ENCODE data around the gene RNASE1. TPM values are rescaled to one million over a fixed set of nuclear protein-coding genes. Genes with fewer than 3 reads are reported as not detected.

Gene RNASE1
- total RNA-seq, 1 donor from 2014 or later, result 641 TPM

DNA sequence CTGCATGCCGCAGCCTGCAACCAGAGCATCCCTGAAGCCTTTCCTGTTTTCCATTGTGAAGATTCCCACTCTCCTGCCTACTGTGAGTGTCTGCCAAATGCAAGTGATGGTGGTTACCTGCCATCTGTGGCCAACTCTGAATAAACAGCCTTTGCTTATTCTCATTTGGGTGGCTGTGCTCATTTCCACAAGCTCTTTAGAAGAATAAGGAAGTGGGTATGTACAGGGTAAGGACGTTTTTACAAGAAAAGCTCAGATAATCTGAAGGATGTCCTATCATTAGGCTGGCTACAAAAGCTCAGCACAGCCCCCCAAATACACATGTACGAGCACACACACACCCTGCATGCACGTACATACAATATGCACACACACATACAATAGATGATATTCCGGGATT, 7.3 kb upstream of the RNASE1 start:
- DNase-seq (ENCODE audit: low spot score), result no peak

DNA sequence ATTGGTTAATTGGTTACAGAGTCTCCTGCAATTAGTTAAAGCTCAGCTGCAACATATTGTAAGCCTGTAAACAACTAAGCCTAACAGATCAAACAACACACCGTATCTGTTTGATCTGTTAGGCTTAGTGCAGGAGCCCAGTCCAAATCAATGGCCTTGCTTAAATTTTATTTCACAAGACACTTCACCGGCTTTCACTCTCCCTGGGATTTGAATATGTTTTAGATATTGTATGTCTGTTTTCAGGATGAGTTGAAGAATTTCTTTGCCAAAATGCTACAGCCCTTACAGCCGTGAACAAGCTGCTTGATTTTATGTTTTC, 5.5 kb upstream of the RNASE1 start:
- DNase-seq (ENCODE audit: low spot score), result no peak

DNA sequence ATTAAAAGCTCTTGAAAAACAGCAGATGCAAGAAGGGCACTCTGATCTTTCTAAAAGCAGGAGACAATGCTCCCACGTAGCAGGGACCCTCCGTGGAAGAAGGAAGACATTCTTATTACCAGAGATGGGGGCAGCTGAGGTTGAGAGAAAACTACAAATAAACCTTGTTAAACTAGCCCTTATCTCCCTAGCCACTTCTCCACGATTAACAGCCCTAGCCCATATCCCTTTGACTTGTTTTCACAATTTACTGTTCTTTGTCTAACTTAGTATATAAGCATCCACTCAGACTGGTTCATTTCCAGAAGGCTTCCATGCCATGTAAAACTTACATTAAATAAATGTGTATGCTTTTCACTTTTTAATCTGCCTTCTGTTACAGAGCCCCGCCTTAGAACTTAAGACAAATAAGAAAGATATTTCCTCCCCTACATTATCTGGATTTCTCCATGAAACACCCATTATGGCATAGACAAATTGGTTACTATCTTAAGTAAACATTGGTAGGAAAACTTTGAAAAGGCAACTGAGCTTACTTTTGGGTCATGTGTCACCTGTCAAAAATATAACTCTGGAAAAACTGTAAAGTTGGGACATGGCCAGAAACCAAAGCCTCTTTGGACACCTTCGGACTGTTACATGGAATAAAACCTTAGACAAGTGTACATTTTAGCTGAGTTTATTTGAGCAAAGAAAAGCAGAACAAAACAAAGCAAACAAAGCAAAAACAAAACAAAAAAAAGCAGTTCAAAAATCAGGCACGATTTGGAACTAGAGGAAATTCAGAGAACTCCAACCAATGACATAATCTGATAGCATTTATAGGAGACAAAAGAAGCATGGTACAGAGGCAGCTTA, 4.9 kb upstream of the RNASE1 start:
- no peak for DNase-seq (ENCODE audit: low spot score)

DNA sequence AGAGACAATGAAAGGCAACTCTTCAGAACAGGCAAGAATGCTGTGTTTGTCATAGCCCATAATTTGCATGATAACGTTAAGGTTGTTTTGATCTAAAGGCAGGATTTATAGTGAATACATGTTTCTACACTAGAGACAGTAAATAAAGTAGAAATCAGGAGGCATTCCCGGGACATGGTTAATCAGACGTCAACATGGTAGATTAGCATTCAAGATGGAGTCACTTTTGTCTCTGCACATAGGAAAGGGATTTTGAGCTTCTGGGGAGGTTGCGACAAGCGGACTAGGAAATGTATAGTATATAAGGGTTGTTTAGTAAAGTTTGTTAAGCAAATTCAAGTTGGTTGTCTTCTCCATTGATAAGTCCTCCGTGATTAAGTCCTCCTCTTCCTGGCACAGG, 2.8 kb upstream of the RNASE1 start:
- no peak for DNase-seq (ENCODE audit: low spot score)

DNA sequence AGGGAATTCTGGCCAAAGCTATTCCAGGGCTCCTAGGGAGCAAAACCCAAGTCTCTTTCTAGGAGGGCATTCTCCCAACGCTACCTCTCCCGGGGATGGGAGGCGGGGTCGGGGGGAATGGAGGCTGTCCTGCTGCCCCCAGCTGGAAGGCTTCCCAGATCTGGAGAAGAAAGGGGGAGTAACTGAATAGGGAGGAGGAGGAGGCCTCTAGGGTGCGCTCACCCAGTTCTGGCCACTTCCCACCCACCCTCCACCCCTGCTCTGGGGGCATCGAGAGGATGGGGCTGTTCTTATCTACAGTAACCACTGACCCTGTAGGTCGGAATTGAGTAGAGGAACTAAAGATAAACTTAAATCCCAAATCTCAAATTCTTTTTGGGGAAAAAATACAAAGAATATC, 579 bp upstream of the RNASE1 start:
- no peak for DNase-seq (ENCODE audit: low spot score)

DNA sequence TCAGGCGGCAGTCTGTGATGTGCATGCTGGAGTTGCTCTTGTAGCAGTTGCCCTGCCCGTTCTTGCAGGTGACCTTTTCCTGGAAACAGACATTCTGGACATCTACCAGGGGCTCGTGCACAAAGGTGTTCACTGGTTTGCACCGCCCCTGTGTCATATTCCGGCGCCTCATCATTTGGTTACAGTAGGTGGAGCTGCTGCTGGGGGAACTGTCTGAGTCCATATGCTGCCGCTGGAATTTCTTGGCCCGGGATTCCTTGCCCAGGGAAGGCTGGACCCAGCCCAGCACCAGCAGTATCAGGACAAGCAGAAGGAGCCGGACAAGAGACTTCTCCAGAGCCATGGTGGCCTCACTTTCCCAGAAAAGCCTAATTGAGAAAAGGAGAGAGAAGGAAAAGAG, 918 bp downstream of the RNASE1 start:
- DNase-seq (ENCODE audit: low spot score), result no peak

DNA sequence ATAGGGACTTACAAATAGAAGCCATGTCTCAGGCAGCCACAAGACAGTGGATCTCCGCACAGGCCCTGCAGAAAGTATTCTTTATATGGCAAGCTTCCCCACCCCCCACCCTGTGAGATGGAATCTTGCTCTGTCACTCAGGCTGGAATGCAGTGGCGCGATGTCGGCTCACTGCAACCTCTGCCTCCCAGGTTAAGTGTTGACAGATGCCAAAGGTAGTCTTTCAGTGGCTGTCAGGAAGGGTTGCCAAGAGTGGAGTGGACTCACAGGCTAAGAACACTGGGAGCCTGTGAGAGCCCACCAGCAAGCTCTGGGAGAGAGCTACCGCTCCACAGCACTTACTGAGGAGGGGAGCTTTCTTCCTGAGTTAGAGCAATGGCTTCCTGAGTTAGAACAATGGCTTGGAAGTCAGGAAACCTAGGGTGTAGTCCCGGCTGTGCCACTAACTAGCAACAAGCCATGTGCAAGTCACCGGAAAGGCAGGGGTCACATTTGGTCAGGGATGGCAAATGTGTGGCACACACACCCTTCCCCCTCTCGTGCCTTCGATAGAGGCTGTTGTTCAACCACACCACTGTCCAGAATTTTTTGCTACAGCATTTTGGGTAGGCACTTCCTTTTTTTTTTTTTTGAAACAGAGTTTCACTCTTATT, 2.6 kb downstream of the RNASE1 start:
- no peak for DNase-seq (ENCODE audit: low spot score)

DNA sequence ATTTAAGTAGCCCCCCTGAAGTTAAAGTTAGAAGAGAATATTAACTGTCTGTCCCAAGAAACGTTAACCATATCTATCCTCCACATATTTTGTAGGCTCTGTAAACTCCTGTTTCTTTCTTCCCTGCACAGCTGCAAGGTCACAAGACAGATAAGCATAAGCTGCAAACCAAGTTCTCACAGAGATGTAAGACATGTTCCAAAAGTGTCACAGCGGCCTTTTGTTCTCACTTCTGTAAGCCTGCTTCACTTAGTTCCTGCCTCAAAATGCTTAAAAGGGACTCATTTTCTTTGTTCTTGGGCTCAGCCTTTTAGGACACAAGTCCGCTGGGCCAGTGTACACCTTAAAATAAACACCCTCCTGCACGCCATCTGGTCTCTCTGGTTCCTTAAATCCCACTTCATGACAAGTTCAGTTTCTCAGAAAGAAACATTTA, 3.2 kb downstream of the RNASE1 start:
- no peak for DNase-seq (ENCODE audit: low spot score)

DNA sequence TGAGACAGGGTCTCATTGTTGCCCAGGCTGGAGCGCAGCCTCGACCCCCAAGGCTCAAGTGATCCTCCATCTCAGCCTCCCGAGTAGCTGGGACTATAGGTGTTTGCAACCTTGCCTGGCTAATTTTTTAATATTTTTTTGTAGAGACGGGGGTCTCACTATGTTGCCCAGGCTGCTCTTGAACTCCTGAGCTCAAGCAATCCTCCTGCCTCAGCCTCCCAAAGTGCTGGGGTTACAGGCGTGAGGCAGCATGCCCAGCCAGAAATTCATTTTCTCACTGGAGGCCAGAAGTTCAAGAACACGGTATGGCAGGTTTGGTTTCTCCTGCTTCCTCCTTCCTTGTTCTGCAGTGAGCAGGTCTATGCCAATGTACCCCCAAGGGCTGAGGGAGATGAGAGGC, 3.7 kb downstream of the RNASE1 start:
- DNase-seq (ENCODE audit: low spot score), result no peak

DNA sequence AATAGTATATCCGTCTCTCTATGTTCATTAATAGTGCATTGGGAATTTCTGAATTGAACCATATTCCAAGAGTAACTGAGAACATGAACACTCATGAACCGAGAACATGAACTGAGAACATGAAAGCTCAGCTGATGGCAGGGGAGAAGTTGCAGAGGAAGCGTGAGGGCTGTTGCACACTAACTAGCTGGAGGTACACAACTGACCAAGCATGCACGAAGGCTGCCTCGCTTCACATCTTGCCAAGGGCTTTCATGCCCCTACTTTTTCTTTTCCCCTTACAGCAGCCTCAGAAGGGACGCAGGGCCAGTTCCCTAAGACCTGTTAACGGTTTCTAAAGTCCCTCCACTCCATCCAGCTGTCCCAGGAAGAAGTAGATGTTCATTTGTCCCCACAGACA, 4.3 kb downstream of the RNASE1 start:
- no peak for DNase-seq (ENCODE audit: low spot score)

DNA sequence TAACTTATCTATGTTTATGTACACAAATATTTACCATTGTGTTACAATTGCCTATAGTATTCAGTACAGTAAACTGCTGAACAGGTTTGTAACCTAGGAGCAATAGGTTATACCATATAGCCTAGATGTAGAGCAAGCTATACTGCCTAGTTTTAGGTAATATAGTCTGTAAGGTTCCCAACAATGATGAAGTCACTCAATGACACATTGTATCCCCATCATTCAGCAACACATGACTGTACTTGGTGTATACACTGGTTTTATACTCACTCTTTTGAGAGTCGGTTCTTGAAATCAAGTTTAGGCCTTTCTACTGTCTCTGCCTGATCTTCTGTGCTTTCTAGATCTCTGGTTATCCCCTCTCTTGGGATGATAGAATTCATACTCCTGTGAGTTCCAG, 5.5 kb downstream of the RNASE1 start:
- DNase-seq (ENCODE audit: low spot score), result no peak

DNA sequence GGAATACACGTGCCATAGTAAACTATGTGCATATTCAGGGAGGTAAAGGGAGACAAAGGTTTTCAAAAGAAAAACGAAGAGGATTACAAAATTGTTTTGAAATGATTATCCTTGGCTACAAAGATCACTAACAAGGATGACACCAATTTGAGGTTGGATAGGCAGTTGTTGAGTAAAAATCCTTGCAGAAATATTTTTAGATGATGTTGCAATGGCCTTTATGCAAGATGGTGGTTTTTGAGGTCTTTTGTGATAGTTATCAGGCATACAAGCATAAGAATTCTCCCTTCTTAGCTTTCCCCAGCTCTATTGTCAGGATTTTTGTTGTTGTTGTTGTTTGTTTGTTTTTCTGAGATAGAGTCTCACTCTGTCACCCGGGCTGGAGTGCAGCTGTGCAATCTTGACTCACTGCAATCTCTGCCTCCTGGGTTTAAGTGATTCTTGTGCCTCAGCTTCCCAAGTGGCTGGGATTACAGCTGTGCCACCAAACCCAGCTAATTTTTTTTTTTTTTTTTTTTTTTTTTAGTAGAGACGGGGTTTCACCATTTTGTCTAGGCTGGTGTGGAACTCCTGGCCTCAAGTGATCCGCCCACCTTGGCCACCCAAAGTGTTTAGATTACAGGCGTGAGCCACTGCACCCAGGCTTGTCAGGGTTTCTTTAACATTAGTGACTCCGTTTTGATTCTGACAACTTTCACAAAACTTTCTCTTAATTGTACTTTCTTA, 7.8 kb downstream of the RNASE1 start:
- no peak for DNase-seq (ENCODE audit: low spot score)

DNA sequence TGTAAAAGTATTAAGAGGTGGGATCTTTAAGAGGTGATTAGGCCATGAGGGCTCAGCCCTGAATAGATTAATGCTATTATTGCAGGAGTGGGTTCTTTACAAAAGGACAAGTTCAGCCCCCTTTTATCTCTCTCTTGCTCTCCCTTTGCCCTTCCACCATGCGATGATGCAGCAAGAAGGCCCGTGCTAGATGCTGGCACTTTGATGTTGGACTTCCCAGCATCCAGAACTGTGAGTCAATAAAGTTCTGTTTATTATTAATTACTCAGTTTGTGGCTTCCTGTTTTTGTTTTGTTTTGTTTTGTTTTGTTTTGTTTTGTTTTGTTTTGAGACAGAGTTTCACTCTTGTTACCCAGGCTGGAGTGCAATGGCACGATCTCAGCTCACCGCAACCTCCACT, 10.1 kb downstream of the RNASE1 start:
- no peak for DNase-seq (ENCODE audit: low spot score)

DNA sequence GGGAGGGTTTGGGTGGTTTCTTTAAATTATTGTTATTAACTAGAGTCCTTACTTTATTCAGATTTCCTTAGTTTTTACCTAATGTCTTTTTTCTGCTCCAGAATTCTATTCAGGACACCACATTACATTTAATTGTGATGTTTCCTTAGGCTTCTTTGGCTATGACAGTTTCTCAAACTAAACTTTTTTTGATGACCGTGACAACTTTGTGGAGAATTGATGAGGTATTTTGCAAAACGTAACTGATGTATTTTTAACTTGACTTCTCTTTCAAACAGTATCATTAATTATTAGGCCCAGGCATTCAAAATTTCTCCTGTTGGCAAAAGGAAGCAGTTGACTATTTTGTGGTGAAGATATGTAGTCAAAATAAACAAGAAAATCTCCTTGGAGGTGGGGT, 11.0 kb downstream of the RNASE1 start:
- no peak for DNase-seq (ENCODE audit: low spot score)

DNA sequence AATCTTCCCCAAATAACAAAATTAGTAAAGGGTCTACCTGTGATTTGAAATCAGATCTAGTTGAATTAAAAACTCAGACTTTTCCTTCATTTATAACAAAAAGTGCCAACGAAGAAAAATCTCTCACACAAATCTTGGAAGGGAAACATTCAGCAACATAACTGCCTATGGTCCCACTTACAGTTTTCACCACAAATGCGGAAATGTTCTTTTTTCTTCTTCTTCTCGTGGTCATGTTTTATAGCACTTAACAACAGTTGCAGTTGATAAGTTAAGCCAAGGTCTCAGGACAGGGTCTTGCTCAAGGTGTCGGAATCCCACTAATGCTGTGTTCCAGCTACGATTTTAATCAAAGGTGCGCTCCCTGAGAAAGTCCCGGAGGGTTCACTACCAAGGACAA, 11.5 kb downstream of the RNASE1 start:
- no peak for DNase-seq (ENCODE audit: low spot score)

DNA sequence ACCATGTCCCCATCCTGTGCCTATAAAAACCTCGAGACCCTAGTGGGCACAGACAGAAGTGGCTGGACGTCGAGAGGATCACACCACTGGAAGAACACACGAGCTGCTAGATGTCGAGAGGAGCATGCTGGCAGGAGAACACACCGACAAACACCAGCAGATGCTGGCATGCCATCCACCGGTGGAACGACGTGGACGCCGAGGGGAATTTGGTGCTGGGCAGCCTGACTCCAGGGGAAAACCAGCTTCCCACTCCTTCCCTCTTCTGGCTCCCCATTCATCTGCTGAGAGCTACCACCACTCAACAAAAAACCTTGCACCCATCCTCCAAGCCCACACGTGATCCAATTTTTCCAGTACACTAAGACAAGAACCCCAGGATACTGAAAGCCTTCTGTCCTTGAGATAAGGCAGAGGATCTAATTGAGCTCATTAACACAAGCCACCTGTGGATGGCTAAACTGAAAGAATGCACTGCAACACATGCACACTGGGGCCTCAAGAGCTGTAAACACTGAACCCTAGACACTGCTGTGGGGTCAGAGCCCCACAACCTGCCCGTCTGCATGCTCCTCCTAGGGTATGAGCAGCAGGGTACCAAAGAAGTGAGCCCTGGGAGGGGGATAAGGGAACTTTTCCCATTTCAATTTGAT, 12.1 kb downstream of the RNASE1 start:
- no peak for DNase-seq (ENCODE audit: low spot score)

DNA sequence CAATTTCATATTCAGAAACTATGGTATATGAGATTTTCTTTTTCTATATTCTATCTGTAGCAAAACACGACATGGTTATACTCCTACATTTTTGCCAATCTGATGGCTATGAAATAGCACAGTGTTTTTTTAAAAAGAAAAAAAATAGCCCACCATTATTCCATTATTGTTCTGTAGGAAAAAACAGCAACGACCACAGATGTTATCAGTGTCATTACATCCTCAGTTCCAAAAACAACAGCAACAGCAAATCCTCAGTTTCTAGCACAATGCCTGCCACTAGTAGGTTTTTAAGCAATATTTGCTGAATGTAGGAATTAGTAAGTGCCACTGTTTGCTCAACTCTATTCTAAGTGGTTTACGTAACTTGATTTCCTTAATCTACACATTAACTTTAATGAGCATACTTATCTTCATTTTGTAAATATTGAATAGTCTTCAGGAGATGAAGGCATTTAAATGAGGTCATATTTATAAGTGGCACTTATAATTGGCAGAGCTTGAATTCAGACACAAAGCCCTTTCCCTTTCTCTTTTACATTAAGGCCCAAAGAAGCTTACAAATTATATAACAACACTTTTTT, 13.3 kb downstream of the RNASE1 start:
- DNase-seq (ENCODE audit: low spot score), result no peak

DNA sequence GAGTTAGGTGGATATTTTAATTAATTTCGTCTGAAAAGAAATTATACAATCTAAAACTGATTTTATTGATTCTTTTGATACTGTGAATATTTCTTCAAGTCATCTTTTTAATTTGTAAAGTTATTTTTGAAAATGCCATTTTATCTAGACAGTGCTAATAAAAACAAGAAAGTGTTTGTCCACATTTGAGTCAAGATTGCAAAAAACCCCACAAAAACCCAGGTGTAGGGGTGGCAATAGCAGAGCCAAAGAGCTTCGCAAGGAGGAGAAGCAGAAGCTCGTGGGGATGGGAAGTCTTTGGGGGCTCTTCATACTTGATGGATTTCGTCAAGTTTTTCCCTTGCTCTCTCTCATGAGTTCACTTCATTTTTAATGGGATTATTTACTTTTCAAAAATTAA, 15.6 kb downstream of the RNASE1 start:
- DNase-seq (ENCODE audit: low spot score), result no peak

DNA sequence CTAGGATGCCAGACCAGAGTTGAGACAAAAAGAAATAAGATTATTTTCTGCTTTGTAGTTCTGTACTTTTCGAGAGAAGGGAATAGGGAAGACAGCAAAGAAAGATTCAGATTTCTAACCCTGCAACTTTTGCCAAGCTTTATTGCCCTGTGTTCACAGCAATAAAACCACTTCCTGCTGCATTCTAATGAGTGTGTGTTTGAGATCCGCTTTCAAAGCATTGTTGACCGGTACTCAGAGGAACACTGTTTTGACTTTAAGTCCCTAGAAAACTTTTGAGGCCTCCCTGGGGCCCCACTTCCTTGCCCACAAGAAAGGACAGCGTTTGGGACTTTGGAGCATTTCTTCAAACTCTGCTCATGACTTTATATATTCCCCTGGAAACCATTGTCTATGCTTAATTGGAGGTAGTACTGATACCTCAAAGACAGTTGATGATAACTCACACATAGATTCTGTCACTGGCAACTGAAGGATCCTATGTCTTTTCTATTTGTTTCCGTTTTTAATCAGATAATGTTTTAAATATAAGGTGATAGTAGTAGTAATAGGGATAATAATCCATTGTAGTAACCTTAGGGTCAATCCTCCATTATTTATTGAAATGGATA, 20.3 kb downstream of the RNASE1 start:
- no peak for DNase-seq (ENCODE audit: low spot score)

DNA sequence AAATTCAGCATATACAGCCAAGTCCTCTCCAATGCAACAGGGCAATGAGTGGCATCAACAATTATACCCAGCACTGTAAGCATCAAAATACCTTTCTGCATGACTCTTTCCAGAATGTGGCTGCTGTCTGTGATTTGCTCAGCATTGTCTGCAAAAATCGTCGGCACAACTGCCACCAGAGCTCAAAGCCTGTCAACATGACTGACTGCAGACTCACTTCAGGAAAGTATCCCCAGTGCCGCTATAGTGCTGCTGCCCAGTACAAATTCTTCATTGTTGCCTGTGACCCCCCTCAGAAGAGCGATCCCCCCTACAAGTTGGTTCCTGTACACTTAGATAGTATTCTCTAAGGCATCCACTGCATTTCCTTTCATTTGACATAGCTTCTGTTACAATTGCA, 20.8 kb downstream of the RNASE1 start:
- no peak for DNase-seq (ENCODE audit: low spot score)

DNA sequence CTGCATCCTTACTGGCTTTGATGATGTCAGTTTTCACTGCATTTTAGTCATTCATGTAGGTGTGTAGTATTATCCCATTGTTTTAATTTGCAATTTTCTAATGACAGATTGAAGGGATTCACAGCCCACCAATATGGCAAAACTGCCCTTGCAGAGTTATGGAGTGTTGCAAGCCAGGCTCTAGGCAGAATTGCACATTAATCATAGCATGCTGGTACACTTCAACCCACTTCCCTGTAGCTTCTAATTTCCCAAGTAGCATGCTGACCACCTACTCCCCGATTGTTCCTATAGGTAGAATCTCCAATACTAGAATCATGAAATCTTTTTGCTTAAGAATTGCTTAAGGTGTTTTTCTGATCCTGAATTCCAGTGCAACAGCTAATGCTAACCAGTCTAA, 26.7 kb downstream of the RNASE1 start:
- no peak for DNase-seq (ENCODE audit: low spot score)

Measured in mesenteric fat pad (tissue), 1 donor.